HT-29 (cell line): Measurements from ENCODE around the gene TOR4A. TPM values are rescaled to one million over a fixed set of nuclear protein-coding genes. Genes with fewer than 3 reads are reported as not detected.
A peak's percentile ranks its signal among the peaks of the same experiment; 100 is the strongest.

Experiments
- DNase-seq: peaks from one replicate; pipeline ENCODE4 v3.0.0-alpha.2; 2015; ENCODE audit warnings: low spot score
- total RNA-seq: library from RNA; depleted of rRNA; stranded (reverse); fragments of >200 nt; shearing (Covaris generic); gene quantifications from 2 replicates; pipeline ENCODE4 v1.2.3, GENCODE V29; 2014

The TOR4A gene
- total RNA-seq, 1 experiment from 2014 or later: 210 TPM

GRCh38 chr9:137293482-137294090 lies 16.1 kb downstream of the TOR4A start:
- DNase-seq: peak; percentile 93

GRCh38 chr9:137294091-137294680 lies 16.7 kb downstream of the TOR4A start:
- peak; percentile 93 for DNase-seq

- peak; percentile 75 for DNase-seq
Measured at GRCh38 chr9:137294681-137295237, 17.2 kb downstream of the TOR4A start.

- DNase-seq: peak; percentile 60
Measured at GRCh38 chr9:137295238-137295811, 17.8 kb downstream of the TOR4A start.

GRCh38 chr9:137295849-137296669 lies 18.5 kb downstream of the TOR4A start:
- DNase-seq: no peak

GRCh38 chr9:137296670-137297664 lies 19.4 kb downstream of the TOR4A start:
- DNase-seq: peak; percentile 70

GRCh38 chr9:137297966-137298365 lies 20.4 kb downstream of the TOR4A start:
- DNase-seq: peak; percentile 73

- DNase-seq: peak; percentile 74
Measured at GRCh38 chr9:137298401-137299202, 21.1 kb downstream of the TOR4A start.

- DNase-seq: no peak
Measured at GRCh38 chr9:137299203-137299565, 21.7 kb downstream of the TOR4A start.

- DNase-seq: peak; percentile 61
Measured at GRCh38 chr9:137299938-137300337, 22.4 kb downstream of the TOR4A start.

GRCh38 chr9:137300567-137301080 lies 23.1 kb downstream of the TOR4A start:
- DNase-seq: peak; percentile 74

- peak; percentile 69 for DNase-seq
Measured at GRCh38 chr9:137301081-137301947, 23.8 kb downstream of the TOR4A start.

- DNase-seq: peak; percentile 87
Measured at GRCh38 chr9:137302118-137302448, 24.6 kb downstream of the TOR4A start, which contains the start of gene NRARP. NRARP (minus strand) TSS chr9:137302271; CDS start chr9:137301928, 343 bp downstream.

- DNase-seq: no peak
Measured at GRCh38 chr9:137302449-137303150, 25.1 kb downstream of the TOR4A start.

- no peak for DNase-seq
Measured at GRCh38 chr9:137303151-137303892, 25.8 kb downstream of the TOR4A start.

- no peak for DNase-seq
Measured at GRCh38 chr9:137303893-137304382, 26.4 kb downstream of the TOR4A start.
